KMS-11 (cell line): ENCODE results near the gene UGT3A2.

ENCODE experiments used
- H2AFZ ChIP-seq: fragments of 200-600 bp; sonication (generic); 2 replicates; pipeline ENCODE4 v1.6.1; 2016; ENCODE audit warnings: antibody characterized with exemption, mixed run types, low read depth
- H3K27ac ChIP-seq: fragments of 200-600 bp; sonication (generic); 2 replicates; pipeline ENCODE4 v1.6.1; 2016; ENCODE audit warnings: mild to moderate bottlenecking, mixed run types
- H3K27me3 ChIP-seq: fragments of 200-600 bp; sonication (generic); 2 replicates; pipeline ENCODE4 v1.6.1; 2017; ENCODE audit warnings: mild to moderate bottlenecking, low read depth, mixed run types, moderate library complexity; ENCODE audit not compliant: insufficient read depth
- H3K36me3 ChIP-seq: fragments of 200-600 bp; sonication (generic); 2 replicates; pipeline ENCODE4 v1.6.1; 2017; ENCODE audit warnings: mild to moderate bottlenecking, mixed run types; ENCODE audit not compliant: insufficient read depth
- H3K4me1 ChIP-seq: fragments of 200-600 bp; sonication (generic); 2 replicates; pipeline ENCODE4 v1.6.1; 2016; ENCODE audit warnings: mild to moderate bottlenecking, low read depth, mixed run types; ENCODE audit not compliant: poor library complexity, severe bottlenecking
- H3K4me2 ChIP-seq: fragments of 200-600 bp; sonication (generic); 2 replicates; pipeline ENCODE4 v1.7.0; 2016; ENCODE audit warnings: mild to moderate bottlenecking, mixed run types
- H3K4me3 ChIP-seq: fragments of 200-600 bp; sonication (generic); IDR thresholded peaks from 2 replicates; pipeline ENCODE4 v1.6.1; 2017; ENCODE audit warnings: low read depth, low read length, mixed read lengths; ENCODE audit not compliant: insufficient read depth
- H3K79me2 ChIP-seq: fragments of 200-600 bp; sonication (generic); 2 replicates; pipeline ENCODE4 v1.6.1; 2016; ENCODE audit warnings: low read depth, mixed run types; ENCODE audit not compliant: insufficient read depth
- H3K9ac ChIP-seq: fragments of 200-600 bp; sonication (generic); 2 replicates; pipeline ENCODE4 v1.6.1; 2016; ENCODE audit warnings: mild to moderate bottlenecking, mixed run types
- H4K20me1 ChIP-seq: fragments of 200-600 bp; sonication (generic); 2 replicates; pipeline ENCODE4 v1.6.1; 2016; ENCODE audit warnings: mild to moderate bottlenecking, mixed run types; ENCODE audit not compliant: insufficient read depth
- CTCF ChIP-seq: fragments of 200-600 bp; sonication (generic); conservative IDR thresholded peaks from 2 replicates; pipeline ENCODE4 v1.6.1; 2017; ENCODE audit warnings: low read depth, mild to moderate bottlenecking, antibody characterized with exemption, low read length, moderate library complexity, mixed read lengths

UGT3A2 gene

DNA sequence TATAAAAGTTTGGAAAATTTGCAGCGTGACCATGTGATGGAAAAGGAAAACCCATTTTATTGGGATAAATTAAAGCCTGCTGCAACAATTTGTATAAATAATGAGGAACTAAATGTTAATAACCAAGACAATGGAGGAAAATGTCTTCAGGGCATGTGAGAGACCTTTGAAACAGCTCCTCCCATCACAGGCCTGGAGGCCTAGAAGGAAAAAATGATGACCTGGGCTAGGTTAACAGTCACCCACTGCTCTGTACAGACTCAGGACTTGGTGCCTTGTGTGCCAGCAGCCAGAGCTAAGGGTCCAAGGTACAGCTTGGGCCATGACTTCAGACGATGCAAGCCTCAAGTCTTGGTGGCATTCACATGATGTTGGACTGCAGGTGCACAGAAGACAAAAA, 53.5 kb downstream of the UGT3A2 start:
- Histone ChIP-seq H3K4me3 (no peak overlapping the region), H3K36me3 (no peaks in the 10 kb centered on the region), H3K79me2 (no peaks in the 10 kb centered on the region), H4K20me1 (no peaks in the 10 kb centered on the region), H2AFZ (no peak overlapping the region), H3K4me1 (no peaks in the 10 kb centered on the region), H3K27ac (no peak overlapping the region), H3K4me2 (no peak overlapping the region), H3K9ac (no peak overlapping the region), H3K27me3 (no peaks in the 10 kb centered on the region)
- TF ChIP-seq CTCF, result no peak

DNA sequence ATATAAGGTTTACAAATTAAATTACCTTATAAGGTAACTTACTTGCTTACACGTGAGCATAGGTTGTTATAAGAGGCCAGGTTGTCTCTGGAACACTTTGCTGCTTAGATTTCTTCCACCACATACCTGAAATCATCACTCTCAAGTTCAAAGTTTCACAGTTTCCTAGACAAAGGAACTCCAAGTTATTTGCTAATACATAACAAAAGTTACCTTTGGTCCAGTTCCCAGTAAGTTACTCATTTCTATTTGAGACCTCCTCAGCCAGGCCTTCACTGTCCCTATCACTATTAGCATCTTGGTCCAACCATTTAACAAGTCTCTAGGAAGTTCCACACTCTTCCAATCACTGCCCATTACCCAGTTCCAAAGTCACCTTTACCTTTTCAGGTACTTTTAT, 57.0 kb downstream of the UGT3A2 start:
- Histone ChIP-seq H3K27me3 (no peaks in the 10 kb centered on the region), H2AFZ (no peak overlapping the region), H3K4me3 (no peak overlapping the region), H3K27ac (no peak overlapping the region), H3K4me1 (no peaks in the 10 kb centered on the region), H4K20me1 (no peaks in the 10 kb centered on the region), H3K79me2 (no peaks in the 10 kb centered on the region), H3K9ac (no peak overlapping the region), H3K4me2 (no peak overlapping the region), H3K36me3 (no peaks in the 10 kb centered on the region)
- TF ChIP-seq CTCF, result no peak

DNA sequence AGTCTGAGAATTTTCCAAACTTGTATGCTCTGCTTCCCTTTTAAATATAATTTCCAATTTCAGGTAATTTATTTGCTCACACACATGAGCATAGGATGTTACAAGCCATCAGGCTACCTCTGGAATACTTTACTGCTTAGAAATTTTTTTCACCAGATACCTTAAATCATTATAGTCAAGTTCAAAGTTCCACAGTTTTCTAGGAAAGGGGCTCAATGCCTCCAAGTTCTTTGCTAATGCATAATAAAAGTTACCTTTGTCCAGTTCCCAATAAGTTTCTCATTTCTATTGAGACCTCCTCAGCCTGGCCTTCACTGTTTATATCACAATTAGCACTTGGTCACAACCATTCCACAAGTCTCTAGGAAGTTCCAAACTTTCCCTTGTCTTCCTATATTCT, 59.3 kb downstream of the UGT3A2 start:
- no peak overlapping the region for H3K27ac ChIP-seq
- H3K4me3 ChIP-seq, result no peak overlapping the region
- no peaks in the 10 kb centered on the region for H3K36me3 ChIP-seq
- H3K9ac ChIP-seq, result no peak overlapping the region
- no peaks in the 10 kb centered on the region for H3K27me3 ChIP-seq
- H3K4me1 ChIP-seq, result no peaks in the 10 kb centered on the region
- no peak for TF ChIP-seq CTCF
- H3K4me2 ChIP-seq, result no peak overlapping the region
- no peaks in the 10 kb centered on the region for H4K20me1 ChIP-seq
- H3K79me2 ChIP-seq, result no peaks in the 10 kb centered on the region
- H2AFZ ChIP-seq, result no peak overlapping the region

- H3K79me2 ChIP-seq, result no peaks in the 10 kb centered on the region
- no peak overlapping the region for H3K4me2 ChIP-seq
- no peaks in the 10 kb centered on the region for H3K36me3 ChIP-seq
- no peak overlapping the region for H3K9ac ChIP-seq
- H3K27ac ChIP-seq, result no peak overlapping the region
- no peak for TF ChIP-seq CTCF
- H3K4me3 ChIP-seq, result no peak overlapping the region
- H3K4me1 ChIP-seq, result no peaks in the 10 kb centered on the region
- H4K20me1 ChIP-seq, result no peaks in the 10 kb centered on the region
- no peaks in the 10 kb centered on the region for H3K27me3 ChIP-seq
- no peak overlapping the region for H2AFZ ChIP-seq
Observed at GRCh38 chr5:36006163-36006562, 60.5 kb downstream of the UGT3A2 start.

GRCh38 chr5:36001032-36001431, 65.7 kb downstream of the UGT3A2 start:
- Histone ChIP-seq H4K20me1 (no peaks in the 10 kb centered on the region), H3K4me2 (no peak overlapping the region), H2AFZ (no peak overlapping the region), H3K79me2 (no peaks in the 10 kb centered on the region), H3K27me3 (no peaks in the 10 kb centered on the region), H3K4me3 (no peak overlapping the region), H3K4me1 (no peaks in the 10 kb centered on the region), H3K36me3 (no peaks in the 10 kb centered on the region), H3K27ac (no peak overlapping the region), H3K9ac (no peak overlapping the region)
- TF ChIP-seq CTCF, result no peak
